GM23338 (cell line): ENCODE measurements around the gene FAM136A.

ENCODE experiments used
- EZH2 ChIP-seq: fragments of 200-600 bp; sonication (generic); IDR thresholded peaks from one replicate; pipeline ENCODE4 v1.8.0; 2017; ENCODE audit warnings: antibody characterized with exemption, mild to moderate bottlenecking, low read depth; ENCODE audit not compliant: unreplicated experiment
- POLR2AphosphoS5 ChIP-seq: IDR thresholded peaks from 2 replicates; pipeline ENCODE4 v1.6.1; 2016; ENCODE audit warnings: antibody characterized with exemption, low read depth
- ZNF114 ChIP-seq: fragments of 250-450 bp; sonication (Bioruptor Pico); IDR thresholded peaks from 2 replicates; pipeline ENCODE4 v1.5.0; 2020; ENCODE audit warnings: mild to moderate bottlenecking, moderate library complexity
- TF ChIP-seq, protein P1 (sequence below), 2 experiments: fragments of 200-600 bp in 1 of 2; sonication (generic) in 1 of 2; conservative IDR thresholded peaks; 2 replicates each; pipeline versions ENCODE4 v1.5.1 to v1.6.1; 2016 to 2017; ENCODE audit warnings: antibody characterized with exemption in 2 of 2, low read depth in 2 of 2, mild to moderate bottlenecking in 2 of 2, moderate library complexity in 1 of 2
- TF ChIP-seq, protein P2 (sequence below): IDR thresholded peaks from one replicate; pipeline ENCODE4 v1.6.1; 2018; ENCODE audit warnings: antibody characterized with exemption; ENCODE audit not compliant: unreplicated experiment

DNA sequence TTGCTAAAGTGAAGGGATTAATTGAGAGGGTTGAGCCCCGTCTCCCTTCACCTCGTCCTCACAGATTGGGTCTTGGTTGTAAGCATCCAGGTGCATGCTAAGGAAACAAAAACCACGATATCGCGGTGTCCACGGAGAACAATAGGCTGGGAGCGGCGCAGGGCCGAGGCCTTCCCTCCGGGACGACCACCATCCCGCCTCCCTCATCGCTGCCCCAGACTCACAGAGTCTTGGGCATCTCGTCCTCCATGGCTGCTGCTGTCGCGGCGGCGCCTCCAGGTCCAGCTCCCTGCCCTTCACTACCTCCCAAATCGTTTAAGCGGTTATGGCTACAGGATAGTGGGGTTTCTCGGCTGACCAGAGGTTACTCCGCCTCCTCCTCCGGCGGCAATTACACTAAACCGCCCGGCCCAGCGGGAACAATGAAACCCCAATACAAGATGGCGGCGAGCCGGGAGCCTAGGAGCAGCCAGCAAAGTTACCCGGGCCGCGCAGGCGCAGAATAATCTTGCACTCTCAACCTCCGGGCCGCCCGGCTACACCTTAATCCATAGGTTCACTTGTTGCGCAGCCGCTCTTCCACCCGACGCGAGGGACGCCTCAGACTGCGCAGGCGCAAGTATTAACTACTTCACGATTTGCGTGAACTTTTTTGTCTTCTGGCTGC lies 53.6 kb downstream of the FAM136A start, which contains the start of gene TIA1:
- TF ChIP-seq, protein P1, sequence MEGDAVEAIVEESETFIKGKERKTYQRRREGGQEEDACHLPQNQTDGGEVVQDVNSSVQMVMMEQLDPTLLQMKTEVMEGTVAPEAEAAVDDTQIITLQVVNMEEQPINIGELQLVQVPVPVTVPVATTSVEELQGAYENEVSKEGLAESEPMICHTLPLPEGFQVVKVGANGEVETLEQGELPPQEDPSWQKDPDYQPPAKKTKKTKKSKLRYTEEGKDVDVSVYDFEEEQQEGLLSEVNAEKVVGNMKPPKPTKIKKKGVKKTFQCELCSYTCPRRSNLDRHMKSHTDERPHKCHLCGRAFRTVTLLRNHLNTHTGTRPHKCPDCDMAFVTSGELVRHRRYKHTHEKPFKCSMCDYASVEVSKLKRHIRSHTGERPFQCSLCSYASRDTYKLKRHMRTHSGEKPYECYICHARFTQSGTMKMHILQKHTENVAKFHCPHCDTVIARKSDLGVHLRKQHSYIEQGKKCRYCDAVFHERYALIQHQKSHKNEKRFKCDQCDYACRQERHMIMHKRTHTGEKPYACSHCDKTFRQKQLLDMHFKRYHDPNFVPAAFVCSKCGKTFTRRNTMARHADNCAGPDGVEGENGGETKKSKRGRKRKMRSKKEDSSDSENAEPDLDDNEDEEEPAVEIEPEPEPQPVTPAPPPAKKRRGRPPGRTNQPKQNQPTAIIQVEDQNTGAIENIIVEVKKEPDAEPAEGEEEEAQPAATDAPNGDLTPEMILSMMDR (conservative IDR thresholded peaks at IDR 0.05; ENCODE audit: low read depth in 2 of 2): no peak
- no peak for TF ChIP-seq EZH2
- TF ChIP-seq, protein P2, sequence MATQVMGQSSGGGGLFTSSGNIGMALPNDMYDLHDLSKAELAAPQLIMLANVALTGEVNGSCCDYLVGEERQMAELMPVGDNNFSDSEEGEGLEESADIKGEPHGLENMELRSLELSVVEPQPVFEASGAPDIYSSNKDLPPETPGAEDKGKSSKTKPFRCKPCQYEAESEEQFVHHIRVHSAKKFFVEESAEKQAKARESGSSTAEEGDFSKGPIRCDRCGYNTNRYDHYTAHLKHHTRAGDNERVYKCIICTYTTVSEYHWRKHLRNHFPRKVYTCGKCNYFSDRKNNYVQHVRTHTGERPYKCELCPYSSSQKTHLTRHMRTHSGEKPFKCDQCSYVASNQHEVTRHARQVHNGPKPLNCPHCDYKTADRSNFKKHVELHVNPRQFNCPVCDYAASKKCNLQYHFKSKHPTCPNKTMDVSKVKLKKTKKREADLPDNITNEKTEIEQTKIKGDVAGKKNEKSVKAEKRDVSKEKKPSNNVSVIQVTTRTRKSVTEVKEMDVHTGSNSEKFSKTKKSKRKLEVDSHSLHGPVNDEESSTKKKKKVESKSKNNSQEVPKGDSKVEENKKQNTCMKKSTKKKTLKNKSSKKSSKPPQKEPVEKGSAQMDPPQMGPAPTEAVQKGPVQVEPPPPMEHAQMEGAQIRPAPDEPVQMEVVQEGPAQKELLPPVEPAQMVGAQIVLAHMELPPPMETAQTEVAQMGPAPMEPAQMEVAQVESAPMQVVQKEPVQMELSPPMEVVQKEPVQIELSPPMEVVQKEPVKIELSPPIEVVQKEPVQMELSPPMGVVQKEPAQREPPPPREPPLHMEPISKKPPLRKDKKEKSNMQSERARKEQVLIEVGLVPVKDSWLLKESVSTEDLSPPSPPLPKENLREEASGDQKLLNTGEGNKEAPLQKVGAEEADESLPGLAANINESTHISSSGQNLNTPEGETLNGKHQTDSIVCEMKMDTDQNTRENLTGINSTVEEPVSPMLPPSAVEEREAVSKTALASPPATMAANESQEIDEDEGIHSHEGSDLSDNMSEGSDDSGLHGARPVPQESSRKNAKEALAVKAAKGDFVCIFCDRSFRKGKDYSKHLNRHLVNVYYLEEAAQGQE: no peak
- TF ChIP-seq POLR2AphosphoS5: peak; percentile 87
- no peak for TF ChIP-seq ZNF114 (CRISPR knock-in tag)
